Measurements from ENCODE around the gene BRD4.

- TF ChIP-seq CTCF (IDR thresholded peaks at IDR 0.05) (no peak), POLR2A (IDR thresholded peaks at IDR 0.05) (no peak)
Measured at GRCh38 chr19:15268928-15269253, 63.4 kb downstream of the BRD4 start.

All from vagina (tissue), 2 donors.